ENCODE results near the gene NCS1.

The NCS1 gene

GRCh38 chr9:130149031-130149430, 23.2 kb upstream of the NCS1 start:
- DNase-seq = no peak

GRCh38 chr9:130149654-130150286, 22.4 kb upstream of the NCS1 start:
- DNase-seq = no peak

- DNase-seq = no peak
These were observed 21.3 kb upstream of the NCS1 start for GRCh38 chr9:130150779-130151382.

- no peak for DNase-seq
These were observed 17.4 kb upstream of the NCS1 start for GRCh38 chr9:130154816-130155215.

- DNase-seq = no peak
These were observed 16.6 kb upstream of the NCS1 start for GRCh38 chr9:130155647-130156046.

- no peak for DNase-seq
These were observed 15.5 kb upstream of the NCS1 start for GRCh38 chr9:130156672-130157071.

GRCh38 chr9:130157079-130157478, 15.1 kb upstream of the NCS1 start:
- DNase-seq = no peak

- no peak for DNase-seq
These were observed 14.2 kb upstream of the NCS1 start for GRCh38 chr9:130158001-130158400.

- DNase-seq = no peak
These were observed 13.1 kb upstream of the NCS1 start for GRCh38 chr9:130159057-130159456.

- DNase-seq = no peak
These were observed 12.1 kb upstream of the NCS1 start for GRCh38 chr9:130159915-130160670.

GRCh38 chr9:130160862-130161470, 11.2 kb upstream of the NCS1 start:
- no peak for DNase-seq

GRCh38 chr9:130165579-130165978, 6.6 kb upstream of the NCS1 start:
- no peak for DNase-seq

GRCh38 chr9:130166399-130166798, 5.8 kb upstream of the NCS1 start:
- DNase-seq = no peak

GRCh38 chr9:130167927-130168326, 4.3 kb upstream of the NCS1 start:
- no peak for DNase-seq

- no peak for DNase-seq
These were observed 717 bp upstream of the NCS1 start for GRCh38 chr9:130171226-130172148.

GRCh38 chr9:130172858-130173665, 858 bp downstream of the NCS1 start:
- no peak for DNase-seq

- no peak for DNase-seq
These were observed 1.4 kb downstream of the NCS1 start for GRCh38 chr9:130173666-130173983.

GRCh38 chr9:130174025-130174424, 1.8 kb downstream of the NCS1 start:
- DNase-seq = no peak

GRCh38 chr9:130174920-130175321, 2.7 kb downstream of the NCS1 start:
- no peak for DNase-seq

GRCh38 chr9:130175355-130175754, 3.2 kb downstream of the NCS1 start:
- no peak for DNase-seq

- no peak for DNase-seq
These were observed 4.6 kb downstream of the NCS1 start for GRCh38 chr9:130176760-130177159.

Data from activated CD4-positive, alpha-beta T cell treated with anti-CD3 and anti-CD28 coated beads, Interleukin-2, amount 50 U/mL, for 16 hours (primary cell).